SU-DHL-6 (cell line): Measurements from ENCODE around the gene GMIP.

ENCODE experiments used
- H2AFZ ChIP-seq: fragments of 200-600 bp; sonication (generic); 2 replicates; pipeline ENCODE4 v1.6.1; 2014; ENCODE audit warnings: low read depth, mild to moderate bottlenecking, moderate library complexity, mixed read lengths, antibody characterized with exemption, low read length; ENCODE audit not compliant: severe bottlenecking
- H3F3A ChIP-seq: fragments of 200-600 bp; shearing (Covaris generic); 2 replicates; pipeline ENCODE4 v1.6.0; 2016; ENCODE audit warnings: antibody characterized with exemption, mild to moderate bottlenecking; ENCODE audit not compliant: insufficient read depth
- H3K27ac ChIP-seq: fragments of 200-600 bp; sonication (generic); 2 replicates; pipeline ENCODE4 v1.5.1; 2016; ENCODE audit warnings: low read depth, mild to moderate bottlenecking, low read length, moderate library complexity, mixed read lengths
- H3K27me3 ChIP-seq: fragments of 200-600 bp; sonication (generic), shearing (Covaris generic); 2 replicates; pipeline ENCODE4 v1.6.0; 2014; ENCODE audit warnings: mild to moderate bottlenecking, low read length
- H3K36me3 ChIP-seq: fragments of 200-600 bp; sonication (generic); 2 replicates; pipeline ENCODE4 v1.6.1; 2014; ENCODE audit warnings: mild to moderate bottlenecking, low read length, mixed read lengths
- H3K4me2 ChIP-seq: fragments of 300-600, 200-600 bp; shearing (Covaris generic), sonication (generic); 2 replicates; pipeline ENCODE4 v1.6.0; 2014; ENCODE audit warnings: low read length, low read depth, mild to moderate bottlenecking; ENCODE audit not compliant: poor library complexity, severe bottlenecking
- H3K4me3 ChIP-seq: fragments of 200-600 bp; sonication (generic); 2 replicates; pipeline ENCODE4 v1.5.1; 2014; ENCODE audit warnings: antibody characterized with exemption, low read length, mild to moderate bottlenecking, mixed read lengths; ENCODE audit not compliant: insufficient read depth, poor library complexity, severe bottlenecking
- H3K79me2 ChIP-seq: fragments of 200-600 bp; sonication (generic); 2 replicates; pipeline ENCODE4 v1.6.1; 2014; ENCODE audit warnings: mild to moderate bottlenecking, low read length, moderate library complexity; ENCODE audit not compliant: insufficient read depth
- H3K9ac ChIP-seq: fragments of 200-600 bp; sonication (generic); 2 replicates; pipeline ENCODE4 v1.7.0; 2014; ENCODE audit warnings: mild to moderate bottlenecking, low read length
- H3K9me2 ChIP-seq: fragments of 200-600 bp; sonication (generic); replicated peaks from 2 replicates; pipeline ENCODE4 v1.6.1; 2014; ENCODE audit warnings: low read length; ENCODE audit not compliant: insufficient read depth
- H3K9me3 ChIP-seq: fragments of 200-600 bp; sonication (generic); 2 replicates; pipeline ENCODE4 v1.6.1; 2014; ENCODE audit warnings: low read length, mixed read lengths; ENCODE audit not compliant: insufficient read depth
- H4K20me1 ChIP-seq: fragments of 200-600 bp; sonication (generic); 2 replicates; pipeline ENCODE4 v1.6.1; 2014; ENCODE audit warnings: low read depth, mild to moderate bottlenecking, antibody characterized with exemption, low read length, moderate library complexity, mixed read lengths
- EZH2phosphoT487 ChIP-seq: fragments of 200-600 bp; sonication (generic), shearing (Covaris generic); conservative IDR thresholded peaks from 2 replicates; pipeline ENCODE4 v1.6.1; 2018; ENCODE audit warnings: mild to moderate bottlenecking, antibody characterized with exemption, low read length, moderate library complexity, mixed read lengths
- TF ChIP-seq, protein P1 (sequence below): fragments of 200-600 bp; sonication (generic); IDR thresholded peaks from one replicate; pipeline ENCODE4 v1.5.1; 2017; ENCODE audit warnings: antibody characterized with exemption, mild to moderate bottlenecking, low read length, moderate library complexity; ENCODE audit not compliant: insufficient read depth, poor library complexity, severe bottlenecking

The GMIP gene

GRCh38 chr19:19677579-19677978 lies 34.1 kb upstream of the GMIP start:
- Histone ChIP-seq H3F3A (peaks cover 3% of the 10 kb centered on the region; the same call in 1 of the 2 replicates), H3K4me2 (no peak overlapping the region), H3K9ac (no peak overlapping the region), H3K9me3 (no peaks in the 10 kb centered on the region), H3K4me3 (no peak overlapping the region), H3K27me3 (no peaks in the 10 kb centered on the region), H3K79me2 (peaks cover 60% of the 10 kb centered on the region), H3K36me3 (peaks cover 53% of the 10 kb centered on the region), H3K27ac (no peak overlapping the region), H3K9me2 (no peaks in the 10 kb centered on the region), H2AFZ (no peak overlapping the region), H4K20me1 (no peaks in the 10 kb centered on the region; the same call in 1 of the 2 replicates)
- TF ChIP-seq EZH2phosphoT487, result no peak
- TF ChIP-seq, protein P1, sequence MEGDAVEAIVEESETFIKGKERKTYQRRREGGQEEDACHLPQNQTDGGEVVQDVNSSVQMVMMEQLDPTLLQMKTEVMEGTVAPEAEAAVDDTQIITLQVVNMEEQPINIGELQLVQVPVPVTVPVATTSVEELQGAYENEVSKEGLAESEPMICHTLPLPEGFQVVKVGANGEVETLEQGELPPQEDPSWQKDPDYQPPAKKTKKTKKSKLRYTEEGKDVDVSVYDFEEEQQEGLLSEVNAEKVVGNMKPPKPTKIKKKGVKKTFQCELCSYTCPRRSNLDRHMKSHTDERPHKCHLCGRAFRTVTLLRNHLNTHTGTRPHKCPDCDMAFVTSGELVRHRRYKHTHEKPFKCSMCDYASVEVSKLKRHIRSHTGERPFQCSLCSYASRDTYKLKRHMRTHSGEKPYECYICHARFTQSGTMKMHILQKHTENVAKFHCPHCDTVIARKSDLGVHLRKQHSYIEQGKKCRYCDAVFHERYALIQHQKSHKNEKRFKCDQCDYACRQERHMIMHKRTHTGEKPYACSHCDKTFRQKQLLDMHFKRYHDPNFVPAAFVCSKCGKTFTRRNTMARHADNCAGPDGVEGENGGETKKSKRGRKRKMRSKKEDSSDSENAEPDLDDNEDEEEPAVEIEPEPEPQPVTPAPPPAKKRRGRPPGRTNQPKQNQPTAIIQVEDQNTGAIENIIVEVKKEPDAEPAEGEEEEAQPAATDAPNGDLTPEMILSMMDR, result no peak

- TF ChIP-seq, protein P1, result no peak
- no peak for TF ChIP-seq EZH2phosphoT487
- Histone ChIP-seq H3K4me2 (no peak overlapping the region), H3K27ac (no peak overlapping the region), H2AFZ (no peak overlapping the region), H3K9me2 (no peaks in the 10 kb centered on the region), H3K4me3 (no peak overlapping the region), H3K9ac (no peak overlapping the region), H3F3A (no peaks in the 10 kb centered on the region), H4K20me1 (no peaks in the 10 kb centered on the region), H3K79me2 (peaks cover 92% of the 10 kb centered on the region), H3K27me3 (no peaks in the 10 kb centered on the region), H3K9me3 (no peaks in the 10 kb centered on the region), H3K36me3 (peaks cover 42% of the 10 kb centered on the region)
Observed at GRCh38 chr19:19674315-19674714, 30.9 kb upstream of the GMIP start.

- H4K20me1 ChIP-seq, result no peaks in the 10 kb centered on the region
- H3K9ac ChIP-seq, result no peak overlapping the region
- H3K9me2 ChIP-seq, result no peaks in the 10 kb centered on the region
- H3F3A ChIP-seq, result peaks cover 7% of the 10 kb centered on the region
- H3K79me2 ChIP-seq, result peaks cover 89% of the 10 kb centered on the region
- no peak overlapping the region for H3K4me2 ChIP-seq
- H3K27me3 ChIP-seq, result no peaks in the 10 kb centered on the region
- no peak overlapping the region for H3K4me3 ChIP-seq
- H3K9me3 ChIP-seq, result no peaks in the 10 kb centered on the region
- peaks cover 28% of the 10 kb centered on the region for H3K36me3 ChIP-seq
- no peak for TF ChIP-seq EZH2phosphoT487
- TF ChIP-seq, protein P1, result no peak
- no peak overlapping the region for H3K27ac ChIP-seq
- H2AFZ ChIP-seq, result no peak overlapping the region
Observed at GRCh38 chr19:19672816-19673215, 29.4 kb upstream of the GMIP start.
